Stimulated activated naive CD8-positive, alpha-beta T cell treated with anti-CD3 and anti-CD28 coated beads, Interleukin-15, Interleukin-2, amounts not matched to agents 100 U/mL and 50 U/mL, for 24 hours (primary cell): Measurements from ENCODE around the gene TNS3.

ENCODE experiments used
- ATAC-seq: fragments of 150-1000 bp; cut with Tn5 transposase; one replicate; pipeline ENCODE4 v1.10.0; 2021
- DNase-seq: peaks from one replicate; pipeline ENCODE4 v3.0.0; 2021

Gene TNS3

DNA sequence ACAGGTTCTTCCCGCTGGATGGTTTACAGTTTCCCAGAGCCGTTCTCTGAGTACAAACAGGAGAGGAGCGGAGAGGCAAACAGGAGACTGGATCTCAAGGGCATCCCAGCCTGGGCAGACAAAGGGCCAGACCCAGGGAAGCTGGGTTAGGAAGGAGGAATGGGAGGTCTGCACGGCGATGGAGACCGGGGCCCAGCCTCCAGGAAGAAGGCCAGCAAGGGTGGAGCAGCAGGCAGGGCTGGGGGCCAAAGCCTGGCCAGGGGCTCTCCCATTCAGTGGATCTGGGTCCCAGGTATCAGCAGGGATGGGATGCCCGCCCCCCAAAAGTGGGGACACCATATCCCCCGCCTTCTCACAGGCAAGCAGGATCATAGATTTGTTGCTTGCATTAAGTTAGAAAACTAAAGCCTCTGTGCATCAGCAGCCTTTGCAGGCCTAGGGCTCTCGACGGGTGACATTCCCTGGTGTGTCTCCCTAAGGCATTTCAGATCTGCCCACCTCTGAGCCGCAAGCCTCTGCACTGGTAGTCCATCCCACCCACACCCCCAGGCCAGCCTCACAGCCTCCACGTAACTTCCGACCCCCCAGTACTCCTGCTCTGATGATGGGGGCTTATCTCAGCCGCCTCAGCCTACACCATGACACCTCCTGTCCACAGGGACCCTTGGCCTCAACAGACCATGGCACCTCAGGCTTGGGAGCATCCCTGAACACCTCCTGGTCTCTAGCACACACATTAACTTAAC lies 59.9 kb downstream of the TNS3 start:
- ATAC-seq (no peak), DNase-seq (no peak)

GRCh38 chr7:47521011-47521795 lies 60.7 kb downstream of the TNS3 start:
- no peak for ATAC-seq
- no peak for DNase-seq

GRCh38 chr7:47520406-47520805 lies 61.5 kb downstream of the TNS3 start:
- DNase-seq (no peak), ATAC-seq (no peak)

DNA sequence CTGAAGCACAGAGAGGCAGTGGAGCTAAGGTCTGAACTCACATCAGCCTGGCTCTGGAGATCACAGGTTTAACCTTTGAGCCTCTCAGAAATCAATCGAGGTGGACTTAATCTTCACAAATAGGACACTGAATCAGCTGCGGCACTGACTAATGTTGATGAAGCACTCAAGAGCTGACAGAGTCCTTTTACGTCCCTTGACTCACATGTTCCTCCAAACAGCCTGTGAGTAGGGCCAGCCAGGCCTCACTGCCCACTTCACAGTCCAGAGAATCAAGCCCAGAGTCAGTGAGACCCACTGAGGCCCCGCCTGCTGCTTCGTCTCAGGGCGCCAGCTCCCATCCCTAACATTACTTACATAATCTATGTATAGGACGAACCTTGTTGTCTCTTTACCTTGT lies 63.1 kb downstream of the TNS3 start:
- DNase-seq (no peak), ATAC-seq (no peak)

- DNase-seq (no peak), ATAC-seq (no peak)
These were observed 64.0 kb downstream of the TNS3 start for GRCh38 chr7:47517821-47518480.

DNA sequence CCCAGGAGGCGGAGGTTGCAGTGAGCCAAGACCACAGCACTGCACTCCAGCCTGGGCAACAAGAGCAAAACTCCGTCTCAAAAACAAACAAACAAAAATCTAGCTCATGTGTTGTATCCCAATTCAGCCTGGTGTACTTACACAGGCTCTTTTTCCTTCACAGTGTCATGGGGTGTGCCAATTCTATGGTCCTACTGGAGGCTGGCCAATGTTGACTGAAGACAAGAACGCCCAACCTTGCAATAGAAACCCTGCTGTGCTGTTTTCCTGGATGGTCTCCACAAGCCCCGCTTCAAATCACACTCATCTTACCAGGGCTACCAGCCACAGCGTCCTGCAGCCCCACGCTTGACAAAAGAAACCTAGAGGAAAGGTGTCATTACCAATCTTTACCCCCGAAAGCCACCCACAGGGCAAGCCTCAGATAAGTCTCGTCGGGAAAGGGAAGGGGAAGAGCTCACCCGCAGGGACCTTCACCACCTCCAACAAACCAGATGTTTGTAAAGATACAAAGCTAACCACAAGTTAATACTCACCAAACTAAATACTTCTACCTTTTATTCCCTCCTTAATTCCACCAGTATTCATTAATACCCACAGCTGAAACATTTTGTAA lies 64.8 kb downstream of the TNS3 start:
- no peak for DNase-seq
- no peak for ATAC-seq

GRCh38 chr7:47516386-47516785 lies 65.5 kb downstream of the TNS3 start:
- DNase-seq = no peak

GRCh38 chr7:47515305-47515834 lies 66.5 kb downstream of the TNS3 start:
- DNase-seq (no peak), ATAC-seq (no peak)

More at GRCh38 chr7:47516386-47516785, 65.5 kb downstream of the TNS3 start:
- ATAC-seq = no peak

GRCh38 chr7:47514818-47515217 lies 67.1 kb downstream of the TNS3 start:
- DNase-seq = no peak
- no peak for ATAC-seq

GRCh38 chr7:47514367-47514766 lies 67.5 kb downstream of the TNS3 start:
- ATAC-seq (no peak), DNase-seq (no peak)

DNA sequence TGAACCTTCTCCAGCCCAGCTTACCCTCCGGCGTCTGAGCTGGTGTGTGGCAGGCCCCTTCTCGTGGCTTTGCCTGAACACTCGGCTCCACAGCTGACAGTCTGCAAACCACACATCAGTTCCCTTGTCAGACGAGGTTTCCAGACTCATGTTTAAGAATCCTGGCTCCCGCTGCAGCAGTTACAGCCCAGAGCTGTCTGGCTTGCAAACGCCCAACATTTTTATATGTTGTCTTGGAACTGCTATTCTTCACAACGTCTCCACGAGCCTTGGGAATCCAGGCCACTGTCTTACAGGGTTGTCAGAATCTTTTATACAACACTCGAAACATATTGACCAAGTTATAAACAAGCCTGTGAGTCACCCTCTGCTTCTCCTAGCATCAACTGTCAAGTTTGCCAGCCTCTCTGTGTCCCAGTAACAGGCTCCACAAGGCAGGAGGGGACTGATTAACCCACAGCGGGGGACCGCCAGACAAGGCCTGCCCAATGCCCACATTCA lies 68.1 kb downstream of the TNS3 start:
- ATAC-seq (no peak), DNase-seq (no peak)

- ATAC-seq (no peak), DNase-seq (no peak)
These were observed 69.3 kb downstream of the TNS3 start for GRCh38 chr7:47512481-47513176.

GRCh38 chr7:47511699-47512370 lies 70.1 kb downstream of the TNS3 start:
- ATAC-seq = no peak
- no peak for DNase-seq

DNA sequence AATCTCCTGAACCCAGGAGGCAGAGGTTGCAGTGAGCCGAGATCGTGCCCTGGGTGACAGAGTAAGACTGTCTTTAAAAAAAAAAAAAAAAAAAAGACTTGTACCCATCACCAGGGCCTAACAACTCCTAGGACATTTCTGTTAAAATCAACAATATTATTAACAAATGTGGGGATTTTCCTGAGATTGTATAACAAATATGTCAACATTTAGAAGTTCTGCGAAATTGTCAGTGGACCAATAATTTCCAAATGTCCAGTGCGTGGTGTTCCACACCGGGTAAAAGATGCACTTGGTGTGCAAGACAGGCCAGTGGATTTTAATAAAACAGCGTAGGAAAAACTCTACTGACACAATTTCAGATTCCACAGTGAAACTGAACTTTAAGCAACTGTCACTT lies 71.1 kb downstream of the TNS3 start:
- DNase-seq = no peak
- ATAC-seq = no peak

DNA sequence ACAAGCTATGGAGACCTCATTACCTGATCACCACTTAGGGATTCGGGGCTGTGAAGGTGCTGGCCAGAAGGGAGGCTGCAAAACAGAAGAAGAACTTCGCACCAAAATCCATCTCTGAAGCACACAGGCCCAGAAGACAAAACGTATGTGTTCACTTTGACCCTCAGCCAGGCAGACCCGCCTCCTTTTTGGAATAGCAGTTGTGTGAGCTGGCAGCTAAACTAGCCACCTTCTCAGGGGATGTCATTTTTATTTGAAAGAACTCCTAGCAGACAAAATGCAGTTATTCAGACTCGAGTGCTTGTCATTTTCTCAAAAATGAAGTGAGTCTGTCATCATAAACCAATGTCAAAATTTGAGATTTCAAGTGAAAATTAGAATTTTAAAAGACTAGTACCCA lies 71.7 kb downstream of the TNS3 start:
- DNase-seq (no peak), ATAC-seq (no peak)

DNA sequence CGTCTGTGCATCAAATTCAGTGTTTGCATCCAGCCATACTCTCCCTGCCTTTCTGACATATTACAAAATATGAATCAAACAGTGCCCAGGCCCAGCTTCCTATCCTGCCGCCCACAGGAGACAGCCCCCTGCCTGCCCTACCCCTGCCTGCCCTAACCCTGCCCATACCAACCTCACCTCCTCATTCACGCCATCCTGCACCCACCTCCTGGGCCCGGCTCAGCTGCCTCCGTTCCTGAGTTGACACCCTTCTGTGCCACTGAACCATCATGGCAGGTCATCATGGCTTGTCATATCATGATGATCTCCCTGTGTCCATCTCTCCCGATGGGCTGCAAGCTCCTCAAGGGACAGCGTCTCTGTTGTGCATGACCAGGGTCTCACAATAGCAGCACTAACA lies 72.3 kb downstream of the TNS3 start:
- ATAC-seq = no peak
- DNase-seq = no peak

DNA sequence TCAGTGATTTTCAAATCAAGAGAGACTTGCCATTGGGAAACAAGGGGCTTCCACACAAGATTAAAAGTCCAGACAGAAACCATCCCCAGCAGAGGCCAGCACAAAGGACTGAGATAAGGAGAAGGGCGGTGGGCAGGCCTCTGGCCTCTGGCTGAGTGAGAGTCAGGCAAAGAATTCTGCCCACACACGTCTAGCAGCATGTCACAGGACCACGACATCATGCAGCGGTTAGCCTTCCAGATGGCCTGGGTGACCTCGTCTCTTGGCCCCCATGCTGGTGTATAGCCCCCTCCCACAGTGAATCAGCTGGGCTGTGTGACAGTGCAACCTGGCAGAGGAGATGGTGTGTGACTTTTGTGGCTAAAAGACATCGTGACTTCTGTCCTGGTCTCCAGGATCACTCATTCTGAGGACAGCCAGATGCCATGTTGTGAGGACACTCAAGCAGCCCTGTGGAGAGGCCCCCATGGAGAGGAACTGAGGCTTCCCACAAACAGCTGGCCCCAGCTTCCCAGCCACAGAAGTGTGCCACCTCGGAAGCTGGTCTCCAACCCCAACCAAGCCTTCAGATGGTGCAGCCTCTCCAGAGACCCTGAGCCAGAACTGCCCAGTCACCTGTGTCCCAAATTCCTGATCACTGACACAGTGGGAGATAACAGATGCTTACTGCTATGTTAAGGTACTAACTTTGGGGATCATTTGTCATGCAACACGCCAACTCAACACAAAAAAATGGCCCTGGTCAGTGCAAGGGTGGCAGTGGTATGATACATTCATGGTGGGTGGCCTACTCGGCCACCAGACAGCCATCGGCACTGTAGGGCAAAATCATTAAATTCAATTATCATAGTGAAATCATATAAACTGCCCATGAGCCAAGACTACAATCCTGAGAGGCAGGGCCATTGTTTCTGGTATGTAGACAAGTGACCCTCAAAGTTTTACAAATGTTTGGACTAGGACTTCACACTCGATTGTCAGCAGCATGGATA lies 73.2 kb downstream of the TNS3 start:
- no peak for DNase-seq
- ATAC-seq = no peak

GRCh38 chr7:47507522-47507921 lies 74.4 kb downstream of the TNS3 start:
- no peak for DNase-seq
- no peak for ATAC-seq

DNA sequence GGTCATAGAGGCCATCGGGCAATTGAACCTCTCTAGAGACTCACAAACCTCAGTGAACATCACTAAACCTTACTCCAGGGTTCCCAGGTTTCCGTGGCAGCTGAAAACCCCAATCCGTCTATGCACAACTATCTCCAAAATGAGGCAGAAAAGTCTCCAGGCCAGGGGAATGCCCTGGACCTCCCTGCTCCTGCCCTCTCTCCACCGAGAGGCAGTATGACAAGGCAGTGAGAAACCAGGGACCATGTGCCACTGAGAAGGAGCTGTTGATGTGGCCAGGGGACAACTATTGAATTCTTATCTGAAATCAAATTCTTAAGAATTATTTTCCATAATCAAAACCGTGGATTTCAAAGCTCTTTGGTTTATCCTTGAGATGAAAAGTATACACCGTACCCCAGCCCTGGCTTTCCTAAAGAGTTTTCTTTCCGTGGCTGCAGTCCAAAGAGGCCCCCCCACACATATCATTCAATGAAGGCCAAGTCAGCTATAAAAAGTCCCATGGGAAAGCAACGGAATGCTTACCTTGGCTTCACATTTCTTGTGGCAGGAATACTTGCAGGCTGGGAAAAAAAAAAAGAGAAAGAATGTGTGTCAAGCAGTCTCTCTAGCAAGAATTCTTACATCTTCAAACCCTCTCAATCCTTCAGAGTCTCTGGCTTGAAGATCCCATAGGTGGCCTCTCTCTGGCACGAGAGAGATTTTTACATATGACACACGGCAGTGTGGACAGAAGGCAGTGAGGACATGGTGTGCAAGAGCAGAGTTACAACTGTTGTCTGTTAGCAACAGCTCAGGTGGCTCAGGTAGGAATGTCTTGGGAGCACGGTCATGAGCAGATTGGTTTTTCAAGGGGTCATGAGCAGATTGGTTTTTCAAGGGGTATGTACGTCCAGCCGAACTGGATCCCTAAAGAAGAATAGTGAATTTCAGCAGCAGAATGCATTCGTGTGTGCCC lies 75.2 kb downstream of the TNS3 start:
- no peak for ATAC-seq
- DNase-seq = no peak
